SJSA1 (cell line): Measurements from ENCODE around the gene DCUN1D2. TPM values are rescaled to one million over a fixed set of nuclear protein-coding genes. Genes with fewer than 3 reads are reported as not detected.

Experiments used
- DNase-seq, 2 experiments: peaks; one replicate each; pipeline ENCODE4 v3.0.0-alpha.2; 2015 to 2020; ENCODE audit warnings: low spot score in 2 of 2, low read depth in 1 of 2
- H3K27ac ChIP-seq: fragments of 250-450 bp; sonication (Bioruptor Pico); 2 replicates; pipeline ENCODE4 v1.5.1; 2020; ENCODE audit warnings: mild to moderate bottlenecking, moderate library complexity
- H3K27me3 ChIP-seq: fragments of 250-450 bp; sonication (Bioruptor Pico); replicated peaks from 2 replicates; pipeline ENCODE4 v1.5.1; 2020; ENCODE audit warnings: mild to moderate bottlenecking, moderate library complexity
- H3K36me3 ChIP-seq: fragments of 250-450 bp; sonication (Bioruptor Pico); 2 replicates; pipeline ENCODE4 v1.5.1; 2020; ENCODE audit warnings: mild to moderate bottlenecking
- H3K4me1 ChIP-seq: fragments of 250-450 bp; sonication (Bioruptor Pico); replicated peaks from 2 replicates; pipeline ENCODE4 v1.6.1; 2021; ENCODE audit warnings: mild to moderate bottlenecking
- H3K4me3 ChIP-seq: fragments of 250-450 bp; sonication (Bioruptor Pico); 2 replicates; pipeline ENCODE4 v1.5.1; 2020; ENCODE audit warnings: mild to moderate bottlenecking
- H3K9me3 ChIP-seq: fragments of 250-450 bp; sonication (Bioruptor Pico); replicated peaks from 2 replicates; pipeline ENCODE4 v1.5.1; 2020; ENCODE audit warnings: mild to moderate bottlenecking
- total RNA-seq: library from RNA; depleted of rRNA; stranded (reverse); fragments of >200 nt; shearing (Covaris generic); gene quantifications from 2 replicates; pipeline ENCODE4 v1.2.3, GENCODE V29; 2014

Gene DCUN1D2
- total RNA-seq, 1 experiment from 2014 or later: 10.7 TPM

- peaks cover 8% of the 10 kb centered on the region for H3K4me1 ChIP-seq
- no peaks in the 10 kb centered on the region for H3K9me3 ChIP-seq
- H3K4me3 ChIP-seq: no peak overlapping the region
- no peaks in the 10 kb centered on the region for H3K36me3 ChIP-seq
- no peak overlapping the region for H3K27ac ChIP-seq
- DNase-seq: no peak
- H3K27me3 ChIP-seq: no peaks in the 10 kb centered on the region
Measured at GRCh38 chr13:113420833-113421600, 69.5 kb downstream of the DCUN1D2 start.

- Histone ChIP-seq H3K4me1 (peaks cover 8% of the 10 kb centered on the region), H3K27me3 (no peaks in the 10 kb centered on the region), H3K9me3 (no peaks in the 10 kb centered on the region), H3K27ac (no peak overlapping the region), H3K36me3 (no peaks in the 10 kb centered on the region), H3K4me3 (no peak overlapping the region)
- no peak for DNase-seq
Measured at GRCh38 chr13:113420232-113420631, 70.3 kb downstream of the DCUN1D2 start.

- H3K4me3 ChIP-seq: no peak overlapping the region
- H3K27me3 ChIP-seq: no peaks in the 10 kb centered on the region
- peaks cover 12% of the 10 kb centered on the region for H3K4me1 ChIP-seq
- H3K9me3 ChIP-seq: no peaks in the 10 kb centered on the region
- H3K36me3 ChIP-seq: no peaks in the 10 kb centered on the region
- no peak overlapping the region for H3K27ac ChIP-seq
- no peak for DNase-seq
Measured at GRCh38 chr13:113419531-113420193, 70.8 kb downstream of the DCUN1D2 start.

GRCh38 chr13:113418722-113419049 is 71.8 kb downstream of the DCUN1D2 start:
- Histone ChIP-seq H3K9me3 (no peaks in the 10 kb centered on the region), H3K27ac (no peak overlapping the region), H3K4me3 (no peak overlapping the region), H3K4me1 (peaks cover 22% of the 10 kb centered on the region), H3K27me3 (no peaks in the 10 kb centered on the region), H3K36me3 (no peaks in the 10 kb centered on the region)
- no peak for DNase-seq

GRCh38 chr13:113417836-113418721 is 72.4 kb downstream of the DCUN1D2 start:
- no peak for DNase-seq
- no peaks in the 10 kb centered on the region for H3K9me3 ChIP-seq
- H3K4me3 ChIP-seq: no peak overlapping the region
- H3K36me3 ChIP-seq: no peaks in the 10 kb centered on the region
- H3K27me3 ChIP-seq: no peaks in the 10 kb centered on the region
- H3K27ac ChIP-seq: no peak overlapping the region
- H3K4me1 ChIP-seq: peaks cover 28% of the 10 kb centered on the region

- Histone ChIP-seq H3K4me1 (peaks cover 32% of the 10 kb centered on the region), H3K27me3 (no peaks in the 10 kb centered on the region), H3K27ac (no peak overlapping the region), H3K36me3 (no peaks in the 10 kb centered on the region), H3K9me3 (no peaks in the 10 kb centered on the region), H3K4me3 (no peak overlapping the region)
- no peak for DNase-seq
Measured at GRCh38 chr13:113417008-113417751, 73.3 kb downstream of the DCUN1D2 start.

- Histone ChIP-seq H3K4me1 (peaks cover 38% of the 10 kb centered on the region), H3K27ac (no peak overlapping the region), H3K27me3 (no peaks in the 10 kb centered on the region), H3K36me3 (no peaks in the 10 kb centered on the region), H3K9me3 (no peaks in the 10 kb centered on the region), H3K4me3 (no peak overlapping the region)
- no peak for DNase-seq
Measured at GRCh38 chr13:113415825-113416224, 74.7 kb downstream of the DCUN1D2 start.

GRCh38 chr13:113415032-113415431 is 75.5 kb downstream of the DCUN1D2 start:
- Histone ChIP-seq H3K27me3 (no peaks in the 10 kb centered on the region), H3K9me3 (no peaks in the 10 kb centered on the region), H3K4me3 (no peak overlapping the region), H3K27ac (no peak overlapping the region), H3K36me3 (no peaks in the 10 kb centered on the region), H3K4me1 (peaks cover 46% of the 10 kb centered on the region)
- no peak for DNase-seq

- Histone ChIP-seq H3K4me1 (peaks cover 53% of the 10 kb centered on the region), H3K27ac (peak overlapping the region; percentile 86), H3K4me3 (no peak overlapping the region), H3K27me3 (no peaks in the 10 kb centered on the region), H3K36me3 (0 out of 2 replicates have a peak, but pooled peaks cover 1% of the 10 kb centered on the region), H3K9me3 (no peaks in the 10 kb centered on the region)
- DNase-seq: no peak
Measured at GRCh38 chr13:113414335-113414734, 76.2 kb downstream of the DCUN1D2 start.

GRCh38 chr13:113413898-113414282 is 76.6 kb downstream of the DCUN1D2 start:
- Histone ChIP-seq H3K36me3 (0 out of 2 replicates have a peak, but pooled peaks cover 6% of the 10 kb centered on the region), H3K27ac (peak overlapping the region; percentile 86), H3K9me3 (no peaks in the 10 kb centered on the region), H3K27me3 (no peaks in the 10 kb centered on the region), H3K4me1 (peaks cover 57% of the 10 kb centered on the region), H3K4me3 (no peak overlapping the region)
- peak in 1 of 2 experiments; percentile 85 for DNase-seq

GRCh38 chr13:113413178-113413897 is 77.2 kb downstream of the DCUN1D2 start:
- no peaks in the 10 kb centered on the region for H3K9me3 ChIP-seq
- peak overlapping the region; percentile 86 for H3K27ac ChIP-seq
- peak in 1 of 2 experiments; percentile 83 for DNase-seq
- no peaks in the 10 kb centered on the region for H3K27me3 ChIP-seq
- 0 out of 2 replicates have a peak, but pooled peaks cover 7% of the 10 kb centered on the region for H3K36me3 ChIP-seq
- peaks cover 59% of the 10 kb centered on the region for H3K4me1 ChIP-seq
- no peak overlapping the region for H3K4me3 ChIP-seq

GRCh38 chr13:113412440-113412839 is 78.1 kb downstream of the DCUN1D2 start:
- Histone ChIP-seq H3K4me1 (peaks cover 59% of the 10 kb centered on the region), H3K36me3 (peaks cover 15% of the 10 kb centered on the region), H3K4me3 (no peak overlapping the region), H3K27me3 (no peaks in the 10 kb centered on the region), H3K27ac (peak overlapping the region; percentile 100; the same call in 1 of the 2 replicates), H3K9me3 (no peaks in the 10 kb centered on the region)
- no peak for DNase-seq
